Measurements from ENCODE around the gene SLC16A13. TPM values are rescaled to one million over a fixed set of nuclear protein-coding genes. Genes with fewer than 3 reads are reported as not detected.

SLC16A13 gene
- total RNA-seq, 1 donor from 2014 or later = 10.1 TPM

- Histone ChIP-seq H3K9me3 (no peaks in the 10 kb centered on the region), H3K27ac (peak overlapping the region; percentile 100), H3K36me3 (peaks cover 10% of the 10 kb centered on the region), H3K27me3 (no peaks in the 10 kb centered on the region), H3K4me1 (peaks cover 44% of the 10 kb centered on the region), H3K4me3 (no peak overlapping the region)
- intact Hi-C loops (cut with DNase I) = no loop called here
- DNase-seq (no peak), ATAC-seq (no peak)
- TF ChIP-seq CTCF (IDR thresholded peaks at IDR 0.05) = no peak
Observed at GRCh38 chr17:7016418-7016817, 19.4 kb upstream of the SLC16A13 start.

DNA sequence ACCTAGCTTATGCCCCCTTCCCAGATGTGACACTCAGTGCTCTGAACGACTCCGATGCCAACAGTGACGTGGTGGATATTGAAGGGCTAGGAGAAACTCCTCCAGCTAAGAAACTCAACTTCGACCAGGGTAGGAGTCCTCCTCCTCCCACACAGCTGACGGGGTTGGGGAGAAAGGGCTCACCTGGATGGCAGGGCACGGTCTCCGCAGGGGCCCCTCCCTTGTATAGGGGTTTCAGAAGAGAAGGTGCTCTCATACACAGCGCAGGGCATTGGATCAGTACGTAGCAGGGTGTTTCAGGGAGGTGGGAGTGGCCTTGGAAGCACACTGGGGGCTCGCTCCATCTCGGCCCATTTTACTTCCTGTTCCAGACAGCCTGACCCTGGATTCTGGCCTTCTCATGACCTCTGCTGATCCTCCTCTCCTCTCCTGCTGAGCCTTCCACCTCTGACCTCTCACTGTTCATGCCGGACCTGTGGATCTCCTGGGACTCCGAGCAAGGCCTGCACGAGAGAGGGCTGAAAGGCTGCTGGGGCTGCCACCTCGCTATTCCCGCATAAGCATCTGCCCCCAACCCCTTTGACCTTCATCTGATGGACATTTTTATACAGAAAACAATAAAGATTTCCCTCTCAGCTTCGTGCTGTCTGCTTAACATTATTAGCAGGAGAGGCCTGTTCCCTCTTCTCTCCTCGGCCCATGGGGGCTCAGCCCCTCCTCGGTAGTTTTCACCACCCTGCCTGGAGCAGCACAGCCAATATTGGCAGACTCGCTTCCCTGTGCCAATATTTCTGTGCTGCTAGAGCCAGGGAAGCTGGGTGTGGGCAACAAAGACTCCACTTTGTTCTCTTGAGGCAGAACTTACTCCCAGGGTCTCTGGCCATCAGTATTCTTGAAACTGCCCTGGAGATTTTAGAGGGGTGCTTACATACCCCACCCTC, 18.7 kb upstream of the SLC16A13 start:
- Histone ChIP-seq H3K27me3 (no peaks in the 10 kb centered on the region), H3K4me3 (peak overlapping the region; percentile 57), H3K27ac (peak overlapping the region; percentile 88), H3K4me1 (peaks cover 50% of the 10 kb centered on the region), H3K9me3 (no peaks in the 10 kb centered on the region), H3K36me3 (peaks cover 10% of the 10 kb centered on the region)
- DNase-seq (no peak), ATAC-seq (no peak)
- no peak for TF ChIP-seq CTCF (IDR thresholded peaks at IDR 0.05)
- intact Hi-C loops (cut with DNase I) = no loop called here

DNA sequence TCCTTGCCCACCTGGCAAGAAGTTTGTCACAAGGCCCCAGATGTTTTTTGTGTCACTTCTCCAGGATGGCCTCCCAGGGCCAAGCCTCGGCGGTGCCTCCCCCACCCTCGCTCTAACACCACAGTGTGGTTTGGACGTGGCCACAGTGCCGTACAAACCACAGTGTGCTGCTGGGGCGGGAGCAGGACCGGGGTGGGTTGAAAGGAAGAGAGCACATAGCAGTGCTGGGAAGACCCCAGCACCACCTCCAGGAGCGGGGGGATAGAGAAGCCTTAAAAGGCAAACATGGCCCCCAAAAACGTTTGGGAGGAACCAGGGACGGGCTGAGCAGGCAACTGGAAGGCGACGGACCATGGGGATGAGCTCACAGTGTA, 18.0 kb upstream of the SLC16A13 start:
- no peak for DNase-seq
- peak overlapping the region; percentile 57 for H3K4me3 ChIP-seq

DNA sequence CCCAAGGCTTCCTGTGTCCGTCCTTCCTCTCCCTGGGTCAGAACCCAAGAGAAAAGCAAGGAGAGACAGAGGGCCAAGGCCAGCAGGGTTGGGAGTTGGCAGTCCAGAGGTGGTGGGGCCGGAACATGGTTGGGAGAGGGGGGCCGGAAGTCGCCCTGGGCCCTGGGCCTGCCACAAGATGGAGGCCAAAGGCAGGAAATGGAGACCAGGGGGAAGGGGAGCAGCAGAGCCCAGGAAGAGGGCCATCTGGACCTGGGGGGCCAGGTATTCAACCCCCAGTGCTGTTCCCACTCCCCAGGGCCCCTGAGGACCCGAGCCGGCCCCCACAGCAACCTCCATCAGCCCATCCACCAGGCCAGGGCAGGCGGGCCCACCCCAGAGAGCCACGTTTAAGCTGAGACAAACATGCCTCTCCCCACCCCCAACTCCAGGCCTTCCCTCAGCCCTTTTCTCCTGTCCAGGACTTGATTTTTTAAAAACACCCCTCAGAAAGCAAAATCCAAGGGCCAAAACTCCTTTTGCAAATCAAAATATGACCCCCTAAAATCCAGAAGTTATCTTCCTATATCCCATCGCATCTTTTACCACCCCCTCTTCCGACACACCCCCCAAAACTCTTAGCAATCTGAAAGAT, 17.4 kb upstream of the SLC16A13 start:
- DNase-seq = no peak
- H3K9me3 ChIP-seq = no peaks in the 10 kb centered on the region
- TF ChIP-seq CTCF (IDR thresholded peaks at IDR 0.05) = no peak
- intact Hi-C loops (cut with DNase I) = no loop called here
- H3K36me3 ChIP-seq = peaks cover 10% of the 10 kb centered on the region
- H3K27ac ChIP-seq = peak overlapping the region; percentile 88
- ATAC-seq = no peak
- H3K4me1 ChIP-seq = peaks cover 54% of the 10 kb centered on the region
- H3K27me3 ChIP-seq = no peaks in the 10 kb centered on the region
- H3K4me3 ChIP-seq = peak overlapping the region; percentile 57

More for the DNA sequence above, 18.0 kb upstream of the SLC16A13 start:
- TF ChIP-seq CTCF (IDR thresholded peaks at IDR 0.05) = no peak
- intact Hi-C loops (cut with DNase I) = no loop called here
- Histone ChIP-seq H3K27ac (peak overlapping the region; percentile 88), H3K4me1 (peaks cover 56% of the 10 kb centered on the region), H3K36me3 (peaks cover 10% of the 10 kb centered on the region), H3K9me3 (no peaks in the 10 kb centered on the region), H3K27me3 (no peaks in the 10 kb centered on the region)
- no peak for ATAC-seq

GRCh38 chr17:7019367-7019766, 16.4 kb upstream of the SLC16A13 start:
- H3K4me1 ChIP-seq = peaks cover 48% of the 10 kb centered on the region
- ATAC-seq (no peak), DNase-seq (no peak)
- intact Hi-C loops (cut with DNase I) = no loop called here
- no peaks in the 10 kb centered on the region for H3K9me3 ChIP-seq
- H3K4me3 ChIP-seq = peak overlapping the region; percentile 57
- H3K27me3 ChIP-seq = no peaks in the 10 kb centered on the region
- peak overlapping the region; percentile 88 for H3K27ac ChIP-seq
- H3K36me3 ChIP-seq = peaks cover 10% of the 10 kb centered on the region
- TF ChIP-seq CTCF (IDR thresholded peaks at IDR 0.05) = no peak

All from upper lobe of right lung (tissue), 1 donor.